ENCODE results near the gene PDZRN3.

GRCh38 chr3:73608456-73609314 is 16.1 kb downstream of the PDZRN3 start:
- TF ChIP-seq CTCF (IDR thresholded peaks at IDR 0.05; ENCODE audit: insufficient read depth, low read length), result no peak
- TF ChIP-seq POLR2AphosphoS5 (IDR thresholded peaks at IDR 0.05; ENCODE audit: low read depth), result no peak
- no peak for TF ChIP-seq GABPA (IDR thresholded peaks at IDR 0.05; ENCODE audit: low read depth)
- no peak for TF ChIP-seq REST (IDR thresholded peaks at IDR 0.05; ENCODE audit: insufficient replicate concordance, low read depth)
